Neural cell (in vitro differentiated cells): ENCODE measurements around the gene SLC6A18. TPM values are rescaled to one million over a fixed set of nuclear protein-coding genes. Genes with fewer than 3 reads are reported as not detected.

ENCODE experiments used
- H2AFZ ChIP-seq: fragments of 200-600, 300-800 bp; sonication (generic), shearing (Covaris generic); 2 replicates; pipeline ENCODE4 v1.6.0; 2014; ENCODE audit warnings: low read depth, mild to moderate bottlenecking, antibody characterized with exemption, low read length, moderate library complexity
- H3F3A ChIP-seq: fragments of 200-600 bp; shearing (Covaris generic); 2 replicates; pipeline ENCODE4 v1.6.1; 2016; ENCODE audit warnings: mild to moderate bottlenecking, moderate library complexity, mixed read lengths, antibody characterized with exemption, low read length; ENCODE audit not compliant: insufficient read depth, poor library complexity, severe bottlenecking
- H3K27ac ChIP-seq: fragments of 200-600, 300-800 bp; sonication (generic), shearing (Covaris generic); 2 replicates; pipeline ENCODE4 v1.5.1; 2014; ENCODE audit warnings: mild to moderate bottlenecking, low read length, moderate library complexity
- H3K27me3 ChIP-seq: fragments of 300-800, 200-600 bp; sonication (generic), shearing (Covaris generic); 2 replicates; pipeline ENCODE4 v1.6.0; 2014; ENCODE audit warnings: mild to moderate bottlenecking, low read depth, low read length, moderate library complexity; ENCODE audit not compliant: insufficient read depth
- H3K36me3 ChIP-seq: fragments of 300-800, 200-600 bp; sonication (generic), shearing (Covaris generic); 2 replicates; pipeline ENCODE4 v1.5.1; 2014; ENCODE audit warnings: mild to moderate bottlenecking, antibody characterized with exemption, low read length, moderate library complexity; ENCODE audit not compliant: insufficient read depth
- H3K4me2 ChIP-seq: fragments of 300-800, 200-600 bp; sonication (generic), shearing (Covaris generic); 2 replicates; pipeline ENCODE4 v1.6.0; 2014; ENCODE audit warnings: mild to moderate bottlenecking, low read length
- H3K4me3 ChIP-seq: fragments of 300-800, 200-600 bp; sonication (generic), shearing (Covaris generic); 2 replicates; pipeline ENCODE4 v1.5.1; 2014; ENCODE audit warnings: mild to moderate bottlenecking, low read length, moderate library complexity
- H3K79me2 ChIP-seq: fragments of 200-600 bp; shearing (Covaris generic); replicated peaks from 2 replicates; pipeline ENCODE4 v1.6.0; 2014; ENCODE audit warnings: mild to moderate bottlenecking, low read length, moderate library complexity; ENCODE audit not compliant: insufficient read depth
- H3K9ac ChIP-seq: fragments of 300-800, 200-600 bp; sonication (generic), shearing (Covaris generic); 2 replicates; pipeline ENCODE4 v1.6.1; 2016; ENCODE audit warnings: mild to moderate bottlenecking, low read length, mixed read lengths
- H3K9me2 ChIP-seq: fragments of 200-600 bp; shearing (Covaris generic); 2 replicates; pipeline ENCODE4 v1.6.1; 2016; ENCODE audit warnings: mild to moderate bottlenecking, low read length, mixed read lengths; ENCODE audit not compliant: insufficient read depth
- H3K9me3 ChIP-seq: fragments of 200-600, 300-800 bp; sonication (generic), shearing (Covaris generic); 2 replicates; pipeline ENCODE4 v1.6.1; 2016; ENCODE audit warnings: mild to moderate bottlenecking, mixed run types, low read length, moderate library complexity, mixed read lengths
- H4K20me1 ChIP-seq: fragments of 200-600 bp; shearing (Covaris generic); 2 replicates; pipeline ENCODE4 v1.6.1; 2016; ENCODE audit warnings: mild to moderate bottlenecking, mixed run types; ENCODE audit not compliant: insufficient read depth
- CTCF ChIP-seq: fragments of 450-650 bp; IDR thresholded peaks from 2 replicates; pipeline ENCODE4 v1.5.1; 2014; ENCODE audit warnings: antibody characterized with exemption, mild to moderate bottlenecking, moderate library complexity; ENCODE audit not compliant: poor library complexity, severe bottlenecking
- EP300 ChIP-seq: fragments of 450-650 bp; conservative IDR thresholded peaks from 2 replicates; pipeline ENCODE4 v1.6.1; 2014; ENCODE audit warnings: antibody characterized with exemption, mild to moderate bottlenecking, moderate library complexity; ENCODE audit not compliant: poor library complexity, severe bottlenecking
- EZH2 ChIP-seq: fragments of 200-600, 300-800 bp; shearing (Covaris generic), sonication (generic); IDR thresholded peaks from 2 replicates; pipeline ENCODE4 v1.6.1; 2014; ENCODE audit warnings: antibody characterized with exemption, low read length, borderline replicate concordance, mild to moderate bottlenecking; ENCODE audit not compliant: insufficient read depth, poor library complexity, severe bottlenecking
- MXI1 ChIP-seq: fragments of 450-650 bp; conservative IDR thresholded peaks from 2 replicates; pipeline ENCODE4 v1.6.1; 2014; ENCODE audit warnings: antibody characterized with exemption, mild to moderate bottlenecking; ENCODE audit not compliant: poor library complexity, severe bottlenecking
- POLR2AphosphoS5 ChIP-seq: IDR thresholded peaks from 2 replicates; pipeline ENCODE4 v1.6.1; 2012
- RAD21 ChIP-seq: fragments of 450-650 bp; conservative IDR thresholded peaks from 2 replicates; pipeline ENCODE4 v1.6.1; 2014; ENCODE audit warnings: antibody characterized with exemption, mild to moderate bottlenecking, moderate library complexity
- REST ChIP-seq: IDR thresholded peaks from 2 replicates; pipeline ENCODE4 v1.6.1; 2012; ENCODE audit warnings: borderline replicate concordance
- SMC3 ChIP-seq: fragments of 450-650 bp; conservative IDR thresholded peaks from 2 replicates; pipeline ENCODE4 v1.6.1; 2014; ENCODE audit warnings: antibody characterized with exemption, mild to moderate bottlenecking, moderate library complexity; ENCODE audit not compliant: poor library complexity
- TAF1 ChIP-seq: IDR thresholded peaks from 2 replicates; pipeline ENCODE4 v1.6.1; 2012; ENCODE audit warnings: low read depth
- polyA minus RNA-seq: library from RNA; depleted of rRNA, polyadenylated mRNA; stranded (reverse); fragments of >200 nt; gene quantifications from 2 replicates; pipeline ENCODE4 v1.2.3, GENCODE V29; 2014
- polyA plus RNA-seq: library from polyadenylated mRNA; depleted of rRNA; stranded (reverse); fragments of >200 nt; gene quantifications from 2 replicates; pipeline ENCODE4 v1.2.3, GENCODE V29; 2014

Gene SLC6A18
- not detected in 2 replicates for polyA plus RNA-seq
- not detected in 2 replicates for polyA minus RNA-seq

GRCh38 chr5:1225081-1225480 is at the start of gene SLC6A18:
TSS of gene SLC6A18 (plus strand) at chr5:1225381. CDS start at chr5:1225478, 97 bp downstream.
- H3K9me2 ChIP-seq, result no peaks in the 10 kb centered on the region
- H3K4me2 ChIP-seq, result no peak within 1 kb of the TSS
- no peak within 1 kb of the TSS for H3K9ac ChIP-seq
- H3K36me3 ChIP-seq, result no peaks in the 10 kb centered on the region
- no peak within 1 kb of the TSS for H3K4me3 ChIP-seq
- no peaks in the 10 kb centered on the region for H3K27me3 ChIP-seq
- TF ChIP-seq MXI1 (no peak), RAD21 (no peak), EZH2 (no peak), REST (no peak), SMC3 (no peak), EP300 (no peak), CTCF (no peak), TAF1 (no peak), POLR2AphosphoS5 (no peak)
- H3F3A ChIP-seq, result no peaks in the 10 kb centered on the region
- H3K79me2 ChIP-seq, result no peaks in the 10 kb centered on the region
- no peaks in the 10 kb centered on the region for H4K20me1 ChIP-seq
- no peaks in the 10 kb centered on the region for H3K9me3 ChIP-seq
- no peak within 1 kb of the TSS for H2AFZ ChIP-seq
- no peak within 1 kb of the TSS for H3K27ac ChIP-seq

GRCh38 chr5:1175801-1176472 is 49.2 kb upstream of the SLC6A18 start:
- Histone ChIP-seq H3K27ac (no peak overlapping the region), H3K9ac (no peak overlapping the region), H3F3A (no peaks in the 10 kb centered on the region), H3K4me2 (no peak overlapping the region), H3K36me3 (no peaks in the 10 kb centered on the region), H3K4me3 (no peak overlapping the region), H3K79me2 (no peaks in the 10 kb centered on the region), H3K9me3 (no peaks in the 10 kb centered on the region), H4K20me1 (no peaks in the 10 kb centered on the region), H2AFZ (no peak overlapping the region), H3K9me2 (no peaks in the 10 kb centered on the region), H3K27me3 (no peaks in the 10 kb centered on the region)
- TF ChIP-seq CTCF, result no peak
- no peak for TF ChIP-seq POLR2AphosphoS5
- TF ChIP-seq MXI1, result no peak
- TF ChIP-seq TAF1, result no peak
- no peak for TF ChIP-seq SMC3
- TF ChIP-seq REST, result no peak
- TF ChIP-seq EZH2, result no peak
- no peak for TF ChIP-seq EP300
- TF ChIP-seq RAD21, result no peak
